HG02610 (cell line): Measurements from ENCODE around the gene ARHGAP9.
A peak's percentile ranks its signal among the peaks of the same experiment; 100 is the strongest.
"Not testable (repeated sequence)": the region's sequence is repeated elsewhere in the genome, so short reads cannot be mapped to it uniquely, and the experiment has no call there.

Experiments used
- ATAC-seq: cut with Tn5 transposase; IDR thresholded peaks from one replicate; pipeline ENCODE4 v1.9.1; 2021; ENCODE audit warnings: mild to moderate bottlenecking, moderate library complexity; ENCODE audit not compliant: unreplicated experiment

The ARHGAP9 gene

DNA sequence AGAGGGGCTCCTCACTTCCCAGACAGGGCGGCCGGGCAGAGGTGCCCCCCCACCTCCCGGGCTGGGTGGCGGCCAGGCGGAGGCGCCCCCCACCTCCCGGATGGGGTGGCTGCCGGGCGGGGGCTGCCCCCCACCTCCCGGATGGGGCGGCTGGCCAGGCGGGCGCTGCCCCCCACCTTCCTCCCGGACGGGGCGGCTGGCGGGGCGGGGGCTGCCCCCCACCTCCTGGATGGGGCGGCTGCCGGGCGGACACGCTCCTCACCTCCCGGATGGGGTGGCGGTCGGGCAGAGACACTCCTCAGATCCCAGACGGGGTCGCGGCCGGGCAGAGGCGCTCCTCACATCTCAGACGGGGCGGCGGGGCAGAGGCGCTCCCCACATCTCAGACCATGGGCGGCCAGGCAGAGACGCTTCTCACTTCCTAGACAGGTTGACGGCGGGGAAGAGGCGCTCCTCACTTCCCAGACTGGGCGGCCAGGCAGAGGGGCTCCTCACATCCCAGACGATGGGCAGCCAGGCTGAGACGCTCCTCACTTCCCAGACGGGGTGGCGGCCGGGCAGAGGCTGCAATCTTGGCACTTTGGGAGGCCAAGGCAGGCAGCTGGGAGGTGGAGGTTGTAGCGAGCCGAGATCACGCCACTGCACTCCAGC lies 15.5 kb upstream of the ARHGAP9 start:
- ATAC-seq, result not testable (repeated sequence)

GRCh38 chr12:57491393-57492280 lies 12.0 kb upstream of the ARHGAP9 start:
- no peak for ATAC-seq

- no peak for ATAC-seq
Measured at GRCh38 chr12:57490126-57490525, 10.5 kb upstream of the ARHGAP9 start.

GRCh38 chr12:57489157-57489641 lies 9.5 kb upstream of the ARHGAP9 start:
- no peak for ATAC-seq

GRCh38 chr12:57488402-57489156 lies 8.9 kb upstream of the ARHGAP9 start:
- no peak for ATAC-seq

DNA sequence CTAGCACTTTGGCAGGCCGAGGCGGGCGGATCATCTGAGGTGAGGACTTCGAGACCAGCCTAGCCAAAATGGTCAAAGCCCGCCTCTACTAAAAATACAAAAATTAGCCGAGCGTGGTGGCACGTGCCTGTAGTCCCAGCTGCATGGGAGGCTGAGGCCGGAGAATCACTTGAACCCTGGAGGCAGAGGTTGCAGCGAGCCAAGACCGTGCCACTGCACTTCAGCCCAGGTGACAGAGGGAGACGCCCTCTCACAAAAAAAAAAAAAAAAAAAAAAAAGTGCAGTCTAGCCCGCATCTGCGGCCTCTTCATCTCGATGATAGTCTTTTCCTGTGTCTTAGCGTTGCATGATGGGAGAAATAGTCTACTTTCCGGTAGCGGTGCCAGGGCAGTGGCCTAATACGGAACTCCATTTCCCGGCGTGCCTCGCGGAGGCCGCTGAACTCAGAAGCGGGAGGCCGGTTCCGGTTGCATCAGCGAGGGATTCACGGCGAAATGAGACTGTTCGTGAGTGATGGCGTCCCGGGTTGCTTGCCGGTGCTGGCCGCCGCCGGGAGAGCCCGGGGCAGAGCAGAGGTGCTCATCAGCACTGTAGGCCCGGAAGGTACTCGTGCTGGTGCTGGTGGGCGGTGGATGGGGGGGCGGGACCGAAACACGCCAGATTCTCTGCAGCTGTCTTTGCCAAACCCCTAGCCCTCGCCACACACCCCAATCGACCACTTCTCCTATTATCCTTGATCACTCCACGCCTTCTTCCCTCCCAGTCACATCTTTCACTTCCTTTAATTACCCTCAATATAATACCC lies 8.1 kb upstream of the ARHGAP9 start, which contains the start of gene MARS1:
Gene MARS1, plus strand, starts transcription at position 472 of the 805 bp plus-strand sequence. Its CDS starts 23 bp downstream, at position 495.
- ATAC-seq, result peak; percentile 97

DNA sequence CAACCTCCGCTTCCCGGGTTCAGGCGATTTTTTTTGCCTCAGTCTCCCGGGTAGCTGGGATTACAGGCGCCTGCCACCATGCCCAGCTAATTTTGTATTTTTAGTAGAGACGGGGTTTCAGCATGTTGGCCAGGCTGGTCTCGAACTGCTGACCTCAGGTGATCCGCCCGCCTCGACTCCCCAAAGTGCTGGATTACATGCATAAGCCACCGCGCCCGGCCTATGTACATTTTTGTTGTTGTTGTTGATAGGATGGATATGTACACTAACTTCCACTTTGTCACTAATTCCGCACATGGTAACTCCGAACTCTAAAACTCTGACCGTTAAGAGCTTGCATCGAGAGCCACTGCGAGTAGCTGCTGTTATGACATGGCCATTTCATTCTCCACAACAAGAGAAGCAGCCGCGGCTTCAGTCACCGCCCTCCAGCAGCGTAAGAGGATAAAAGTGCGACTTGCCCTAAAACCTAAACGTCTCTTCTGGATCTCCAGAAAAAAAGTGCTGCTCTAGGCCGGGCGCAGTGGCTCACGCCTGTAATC lies 7.5 kb upstream of the ARHGAP9 start:
- no peak for ATAC-seq

DNA sequence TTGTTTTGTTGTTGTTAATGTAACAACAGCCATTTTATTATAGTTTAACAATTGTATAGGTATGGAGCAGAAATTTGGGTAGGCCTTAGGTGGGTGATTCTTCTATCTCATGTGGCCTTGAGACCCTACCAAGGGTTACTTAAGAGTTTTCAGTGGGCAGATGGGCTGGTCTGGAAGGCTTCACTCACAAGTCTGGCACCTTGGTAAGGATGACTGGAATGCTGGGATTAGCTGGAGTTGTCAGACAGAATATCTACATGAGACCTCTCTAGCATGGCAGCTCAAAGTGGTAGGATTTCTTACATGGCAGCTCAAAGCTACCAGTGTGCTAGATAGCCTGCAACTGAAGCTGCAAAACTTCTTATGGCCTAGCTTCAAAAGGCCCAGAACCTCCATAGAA lies 6.0 kb upstream of the ARHGAP9 start:
- no peak for ATAC-seq

- no peak for ATAC-seq
Measured at GRCh38 chr12:57483466-57483865, 3.8 kb upstream of the ARHGAP9 start.

DNA sequence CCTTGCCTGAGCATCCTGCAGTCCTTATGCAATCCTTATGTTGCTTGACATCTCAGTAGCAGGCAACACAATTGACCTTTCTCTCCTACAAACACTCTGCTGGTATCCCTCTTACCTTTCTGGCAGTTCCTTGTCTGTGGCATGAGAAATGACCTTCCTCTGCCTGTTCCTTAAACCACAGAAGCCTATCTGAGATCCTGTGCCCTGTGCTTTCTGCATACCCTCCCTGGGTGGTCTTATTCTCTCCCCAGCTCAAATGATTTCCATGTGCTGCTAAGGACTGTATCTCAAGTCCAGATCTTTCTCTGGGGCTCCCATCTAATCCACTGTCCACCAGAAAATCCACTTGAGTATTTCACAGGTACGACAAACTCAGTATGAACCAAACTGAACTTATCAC lies 2.0 kb upstream of the ARHGAP9 start:
- ATAC-seq, result no peak

DNA sequence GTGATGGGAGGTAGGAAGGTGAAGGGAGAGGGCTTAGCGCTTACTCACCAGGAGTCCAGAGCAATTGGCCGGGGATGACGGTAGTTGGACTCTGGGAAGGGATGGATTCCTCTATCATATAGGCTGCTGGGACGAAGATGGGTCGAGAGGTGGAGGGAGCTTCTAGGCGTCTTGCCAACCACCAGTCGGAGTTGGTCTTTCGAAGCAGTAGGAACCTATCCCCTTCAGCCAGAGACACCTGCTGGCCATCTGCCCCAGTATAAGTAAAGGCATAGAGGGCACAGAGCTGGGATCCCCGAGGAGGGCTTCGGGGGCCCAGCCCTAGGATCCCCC lies 657 bp downstream of the ARHGAP9 start:
- no peak for ATAC-seq

DNA sequence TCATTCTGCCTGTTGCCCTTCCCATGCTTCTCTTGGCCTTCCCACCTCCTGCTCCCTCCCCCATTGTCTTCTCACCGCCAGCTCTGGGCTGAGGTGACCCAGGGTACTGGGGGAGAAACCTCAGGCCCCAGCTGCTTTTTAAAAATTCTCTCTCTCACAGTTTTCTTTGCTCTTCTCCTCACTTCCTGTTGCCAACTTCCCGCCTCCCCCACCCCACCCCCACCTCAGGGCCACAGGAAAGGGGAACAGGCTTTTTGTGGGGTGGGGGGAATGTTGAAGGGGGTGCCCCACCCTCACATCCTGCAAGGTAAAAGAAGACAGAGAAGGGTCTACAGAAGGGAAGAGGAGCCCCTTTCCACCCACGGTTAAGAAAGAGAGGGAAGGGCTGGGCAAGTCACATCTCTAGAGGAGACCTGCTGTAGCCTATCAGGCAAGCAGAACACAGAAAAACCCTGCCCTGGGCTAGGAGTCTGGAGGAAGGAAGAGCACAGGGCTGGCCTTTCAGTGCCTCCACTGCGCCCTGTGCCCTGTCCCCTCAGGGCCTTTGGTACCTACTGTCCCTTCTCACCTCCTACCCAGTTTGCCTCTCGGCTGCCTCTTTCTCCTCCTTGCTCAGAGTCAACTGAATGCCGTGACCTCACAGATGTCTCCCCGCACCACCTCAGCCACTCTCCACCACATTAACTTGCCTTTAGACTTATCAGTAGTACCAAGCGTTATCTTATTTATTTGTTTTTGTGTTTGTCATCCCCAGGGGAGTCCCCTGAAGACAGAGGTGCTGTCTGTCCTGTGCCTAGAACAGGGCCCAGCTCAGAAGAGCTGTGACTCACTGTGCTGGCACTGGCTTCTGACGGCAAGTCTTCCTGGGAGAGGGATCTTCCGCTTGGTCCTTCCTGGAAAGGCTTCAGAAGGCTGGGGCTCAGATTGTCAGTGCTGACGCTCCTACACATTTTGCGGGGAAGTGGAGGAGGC lies 1.7 kb downstream of the ARHGAP9 start:
- peak; percentile 35 for ATAC-seq

- no peak for ATAC-seq
Measured at GRCh38 chr12:57476993-57477709, 2.5 kb downstream of the ARHGAP9 start.

- ATAC-seq, result no peak
Measured at GRCh38 chr12:57476162-57476992, 3.3 kb downstream of the ARHGAP9 start.

DNA sequence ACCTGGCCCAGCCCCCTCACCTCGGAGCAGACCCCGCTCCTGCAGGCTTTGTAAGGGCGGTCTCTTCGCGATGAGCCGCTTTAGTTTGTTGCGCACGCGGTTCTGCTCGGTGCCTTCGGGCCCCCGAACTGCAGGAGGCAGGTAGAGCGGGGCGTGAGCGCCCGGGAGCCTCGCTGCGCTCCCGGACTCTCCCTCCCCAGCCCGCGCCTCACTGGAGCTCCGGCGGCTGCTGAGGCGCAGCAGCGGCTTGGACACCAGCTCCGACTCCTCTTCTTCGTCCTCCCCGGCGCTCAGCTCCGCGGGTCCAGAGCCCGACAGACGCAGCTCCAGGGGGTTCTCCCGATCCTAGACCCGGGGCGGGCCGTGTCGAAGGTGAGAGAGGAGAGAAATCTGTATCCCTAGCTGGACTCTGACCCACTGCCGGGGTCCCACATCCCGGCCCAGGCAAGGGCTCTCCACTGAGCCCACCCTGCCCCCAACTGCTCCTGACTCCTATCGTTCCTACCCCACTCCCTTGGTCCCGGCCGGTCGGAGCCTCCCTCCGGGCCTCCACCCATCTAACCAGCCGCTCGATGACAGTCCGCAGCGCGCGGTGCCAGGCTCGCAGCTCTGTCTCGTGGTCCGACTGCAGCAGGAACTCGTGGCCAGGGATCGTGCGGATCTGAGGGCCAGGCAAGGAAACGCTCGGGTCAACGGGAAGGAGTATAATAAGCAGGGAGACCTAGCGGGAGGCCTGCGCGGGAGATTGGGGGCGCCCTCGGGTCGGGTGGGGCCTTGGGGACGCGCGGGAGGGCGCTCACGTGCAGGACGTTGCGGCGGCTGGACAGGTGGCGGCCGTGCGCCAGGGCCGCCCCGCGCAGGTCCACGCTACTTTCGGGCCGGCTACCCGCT lies 4.2 kb downstream of the ARHGAP9 start:
- no peak for ATAC-seq

- no peak for ATAC-seq
Measured at GRCh38 chr12:57474862-57475261, 4.8 kb downstream of the ARHGAP9 start.

- ATAC-seq, result no peak
Measured at GRCh38 chr12:57474430-57474829, 5.2 kb downstream of the ARHGAP9 start.
